OCI-LY3 (cell line): ENCODE measurements around the gene CCNE1.

Experiments
- CTCF ChIP-seq: fragments of 200-600, 300-600 bp; sonication (generic); IDR thresholded peaks from 2 replicates; pipeline ENCODE4 v1.5.1; 2014; ENCODE audit warnings: antibody characterized with exemption, low read length, low read depth
- EZH2phosphoT487 ChIP-seq: fragments of 200-600 bp; shearing (Covaris generic); IDR thresholded peaks from 2 replicates; pipeline ENCODE4 v1.6.1; 2018; ENCODE audit warnings: antibody characterized with exemption, mixed run types, low read depth

GRCh38 chr19:29855087-29855486 is 43.3 kb downstream of the CCNE1 start:
- TF ChIP-seq CTCF (no peak), EZH2phosphoT487 (no peak)
